ENCODE data around the gene CELF2.

Gene CELF2

GRCh38 chr10:11255796-11256444, 238.2 kb downstream of the CELF2 start:
- DNase-seq, result no peak

GRCh38 chr10:11256896-11257295, 239.2 kb downstream of the CELF2 start:
- DNase-seq, result no peak

- DNase-seq, result no peak
Observed at GRCh38 chr10:11257440-11258090, 239.9 kb downstream of the CELF2 start.

GRCh38 chr10:11260170-11260569, 242.5 kb downstream of the CELF2 start:
- DNase-seq, result no peak

- no peak for DNase-seq
Observed at GRCh38 chr10:11261143-11261542, 243.5 kb downstream of the CELF2 start.

- no peak for DNase-seq
Observed at GRCh38 chr10:11261687-11262493, 244.2 kb downstream of the CELF2 start.

- DNase-seq, result no peak
Observed at GRCh38 chr10:11262494-11263345, 245.0 kb downstream of the CELF2 start.

GRCh38 chr10:11263767-11264166, 246.1 kb downstream of the CELF2 start:
- no peak for DNase-seq

- DNase-seq, result no peak
Observed at GRCh38 chr10:11264296-11265048, 246.8 kb downstream of the CELF2 start.

- no peak for DNase-seq
Observed at GRCh38 chr10:11265484-11265883, 247.8 kb downstream of the CELF2 start.

GRCh38 chr10:11266426-11266825, 248.8 kb downstream of the CELF2 start:
- no peak for DNase-seq

- DNase-seq, result peak; percentile 7
Observed at GRCh38 chr10:11270135-11270857, 252.6 kb downstream of the CELF2 start.

- no peak for DNase-seq
Observed at GRCh38 chr10:11270858-11271179, 253.1 kb downstream of the CELF2 start.

GRCh38 chr10:11272915-11273389, 255.3 kb downstream of the CELF2 start:
- no peak for DNase-seq

GRCh38 chr10:11274452-11274851, 256.8 kb downstream of the CELF2 start:
- no peak for DNase-seq

GRCh38 chr10:11275651-11276050, 258.0 kb downstream of the CELF2 start:
- DNase-seq, result no peak

GRCh38 chr10:11276449-11276990, 258.8 kb downstream of the CELF2 start:
- DNase-seq, result no peak

- no peak for DNase-seq
Observed at GRCh38 chr10:11279314-11279713, 261.6 kb downstream of the CELF2 start.

GRCh38 chr10:11280187-11280932, 262.7 kb downstream of the CELF2 start:
- DNase-seq, result no peak

- DNase-seq, result no peak
Observed at GRCh38 chr10:11282156-11282555, 264.5 kb downstream of the CELF2 start.
